ENCODE results near the gene MAGED2. TPM values are rescaled to one million over a fixed set of nuclear protein-coding genes. Genes with fewer than 3 reads are reported as not detected.

The MAGED2 gene
- polyA plus RNA-seq, 1 of the 3 experiments (the other 2 are of a cell fraction) = 202 TPM

DNA sequence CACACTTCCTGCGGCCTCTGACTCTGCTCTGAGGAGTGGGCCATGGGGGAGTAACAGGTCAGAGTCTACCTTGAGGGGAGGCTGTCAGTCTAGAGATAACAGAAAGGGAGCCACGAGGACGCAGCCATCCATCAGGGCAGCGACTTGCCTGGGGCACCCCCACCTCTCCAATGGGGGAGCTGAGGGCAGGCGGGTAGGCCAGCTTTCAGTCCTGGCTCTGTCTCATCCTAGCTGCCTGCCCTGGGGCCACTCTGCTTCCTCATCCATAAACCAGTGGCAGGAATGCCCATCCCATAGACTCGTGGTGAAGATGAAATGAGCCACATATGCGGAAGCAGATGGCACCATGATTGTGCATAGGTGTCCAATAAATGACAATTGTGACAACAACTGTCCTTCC is 13.2 kb downstream of the MAGED2 start:
- no peak overlapping the region for H3K27ac ChIP-seq (ENCODE audit: low read depth in 2 of 2, low read length in 1 of 2)
- H3K27me3 ChIP-seq (ENCODE audit: insufficient read depth) = no peaks in the 10 kb centered on the region
- no peak overlapping the region for H3K9ac ChIP-seq
- peaks cover 0 to 2% of the 10 kb centered on the region in 2 experiments; a peak in 1 of 4 replicates for H3K4me1 ChIP-seq (ENCODE audit: control insufficient read depth in 1 of 2, insufficient read depth in 2 of 2, low read depth in 1 of 2, low read length in 1 of 2)
- CTCF ChIA-PET = no interaction called here
- H4K20me1 ChIP-seq (ENCODE audit: insufficient read depth) = no peaks in the 10 kb centered on the region
- H3K4me2 ChIP-seq = no peak overlapping the region
- no peaks in the 10 kb centered on the region for H3K9me3 ChIP-seq
- no peaks in the 10 kb centered on the region for H3K9me2 ChIP-seq
- no peak overlapping the region for H2AFZ ChIP-seq (ENCODE audit: low read depth)
- H3F3A ChIP-seq (replicated peaks; ENCODE audit: insufficient read depth) = peaks cover 3% of the 10 kb centered on the region
- no peak for TF ChIP-seq FOSL2 (IDR thresholded peaks at IDR 0.05; ENCODE audit: borderline replicate concordance, low read depth)
- no peak for TF ChIP-seq SMC3 (IDR thresholded peaks at IDR 0.05; ENCODE audit: low read depth, low read length)
- TF ChIP-seq TEAD4 (IDR thresholded peaks at IDR 0.05; ENCODE audit: borderline replicate concordance, insufficient read depth) = no peak
- no peak for TF ChIP-seq JUND (IDR thresholded peaks at IDR 0.05)
- TF ChIP-seq, protein P1, sequence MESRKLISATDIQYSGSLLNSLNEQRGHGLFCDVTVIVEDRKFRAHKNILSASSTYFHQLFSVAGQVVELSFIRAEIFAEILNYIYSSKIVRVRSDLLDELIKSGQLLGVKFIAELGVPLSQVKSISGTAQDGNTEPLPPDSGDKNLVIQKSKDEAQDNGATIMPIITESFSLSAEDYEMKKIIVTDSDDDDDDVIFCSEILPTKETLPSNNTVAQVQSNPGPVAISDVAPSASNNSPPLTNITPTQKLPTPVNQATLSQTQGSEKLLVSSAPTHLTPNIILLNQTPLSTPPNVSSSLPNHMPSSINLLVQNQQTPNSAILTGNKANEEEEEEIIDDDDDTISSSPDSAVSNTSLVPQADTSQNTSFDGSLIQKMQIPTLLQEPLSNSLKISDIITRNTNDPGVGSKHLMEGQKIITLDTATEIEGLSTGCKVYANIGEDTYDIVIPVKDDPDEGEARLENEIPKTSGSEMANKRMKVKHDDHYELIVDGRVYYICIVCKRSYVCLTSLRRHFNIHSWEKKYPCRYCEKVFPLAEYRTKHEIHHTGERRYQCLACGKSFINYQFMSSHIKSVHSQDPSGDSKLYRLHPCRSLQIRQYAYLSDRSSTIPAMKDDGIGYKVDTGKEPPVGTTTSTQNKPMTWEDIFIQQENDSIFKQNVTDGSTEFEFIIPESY (IDR thresholded peaks at IDR 0.05; ENCODE audit: borderline replicate concordance, low read depth) = no peak
- no peak for TF ChIP-seq FOXM1 (IDR thresholded peaks at IDR 0.05; ENCODE audit: low read depth)
- no peak for TF ChIP-seq FOXJ3 (CRISPR knock-in tag; IDR thresholded peaks at IDR 0.05)
- TF ChIP-seq, protein P2, sequence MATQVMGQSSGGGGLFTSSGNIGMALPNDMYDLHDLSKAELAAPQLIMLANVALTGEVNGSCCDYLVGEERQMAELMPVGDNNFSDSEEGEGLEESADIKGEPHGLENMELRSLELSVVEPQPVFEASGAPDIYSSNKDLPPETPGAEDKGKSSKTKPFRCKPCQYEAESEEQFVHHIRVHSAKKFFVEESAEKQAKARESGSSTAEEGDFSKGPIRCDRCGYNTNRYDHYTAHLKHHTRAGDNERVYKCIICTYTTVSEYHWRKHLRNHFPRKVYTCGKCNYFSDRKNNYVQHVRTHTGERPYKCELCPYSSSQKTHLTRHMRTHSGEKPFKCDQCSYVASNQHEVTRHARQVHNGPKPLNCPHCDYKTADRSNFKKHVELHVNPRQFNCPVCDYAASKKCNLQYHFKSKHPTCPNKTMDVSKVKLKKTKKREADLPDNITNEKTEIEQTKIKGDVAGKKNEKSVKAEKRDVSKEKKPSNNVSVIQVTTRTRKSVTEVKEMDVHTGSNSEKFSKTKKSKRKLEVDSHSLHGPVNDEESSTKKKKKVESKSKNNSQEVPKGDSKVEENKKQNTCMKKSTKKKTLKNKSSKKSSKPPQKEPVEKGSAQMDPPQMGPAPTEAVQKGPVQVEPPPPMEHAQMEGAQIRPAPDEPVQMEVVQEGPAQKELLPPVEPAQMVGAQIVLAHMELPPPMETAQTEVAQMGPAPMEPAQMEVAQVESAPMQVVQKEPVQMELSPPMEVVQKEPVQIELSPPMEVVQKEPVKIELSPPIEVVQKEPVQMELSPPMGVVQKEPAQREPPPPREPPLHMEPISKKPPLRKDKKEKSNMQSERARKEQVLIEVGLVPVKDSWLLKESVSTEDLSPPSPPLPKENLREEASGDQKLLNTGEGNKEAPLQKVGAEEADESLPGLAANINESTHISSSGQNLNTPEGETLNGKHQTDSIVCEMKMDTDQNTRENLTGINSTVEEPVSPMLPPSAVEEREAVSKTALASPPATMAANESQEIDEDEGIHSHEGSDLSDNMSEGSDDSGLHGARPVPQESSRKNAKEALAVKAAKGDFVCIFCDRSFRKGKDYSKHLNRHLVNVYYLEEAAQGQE (IDR thresholded peaks at IDR 0.05; ENCODE audit: low read depth, low read length) = no peak
- peaks cover 2 to 4% of the 10 kb centered on the region in 2 experiments for H3K36me3 ChIP-seq (replicated peaks in 1 of 2; ENCODE audit: control insufficient read depth in 1 of 2, insufficient read depth in 2 of 2, low read length in 1 of 2)
- DNase-seq = no peak
- no peak overlapping the region for H3K4me3 ChIP-seq (ENCODE audit: low read depth in 2 of 2, low read length in 1 of 2)
- POLR2A ChIA-PET = no interaction called here
- no peaks in the 10 kb centered on the region for H3K79me2 ChIP-seq (ENCODE audit: insufficient read depth)
- 49% methylated on average over 5 of the region's 7 CpGs for WGBS (ENCODE audit: low lambda C conversion rate)

DNA sequence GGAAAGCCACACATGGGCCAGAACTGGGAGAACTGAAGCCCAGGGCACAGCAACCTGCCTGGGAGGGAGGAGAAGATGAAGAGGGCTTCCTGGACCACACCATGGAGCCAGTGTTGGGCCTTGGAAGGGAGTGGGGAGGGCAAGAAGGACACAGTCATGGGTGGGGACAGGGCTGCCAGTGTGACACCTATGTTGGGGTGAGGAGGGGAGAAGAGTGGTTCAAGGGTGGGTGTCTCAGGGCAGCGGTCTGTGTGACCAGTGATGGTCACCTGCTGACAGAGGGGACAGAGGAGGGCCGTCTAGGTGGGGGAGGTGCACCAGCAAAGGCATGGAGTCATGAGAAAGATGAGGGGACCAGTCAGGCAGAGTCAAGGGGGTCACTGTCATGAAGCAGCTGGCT is 13.8 kb downstream of the MAGED2 start:
- no peak overlapping the region for H3K27ac ChIP-seq (ENCODE audit: low read depth in 2 of 2, low read length in 1 of 2)
- H3K9me2 ChIP-seq = no peaks in the 10 kb centered on the region
- 22% methylated on average over 2 of the region's 2 CpGs for WGBS (ENCODE audit: low lambda C conversion rate)

More for the DNA sequence above, 13.8 kb downstream of the MAGED2 start:
- Histone ChIP-seq H3K9me3 (no peaks in the 10 kb centered on the region), H3K27me3 (ENCODE audit: insufficient read depth) (no peaks in the 10 kb centered on the region), H2AFZ (ENCODE audit: low read depth) (no peak overlapping the region), H3K4me1 (ENCODE audit: control insufficient read depth in 1 of 2, insufficient read depth in 2 of 2, low read depth in 1 of 2, low read length in 1 of 2) (peaks cover 0 to 2% of the 10 kb centered on the region in 2 experiments; a peak in 1 of 4 replicates), H3F3A (replicated peaks; ENCODE audit: insufficient read depth) (no peaks in the 10 kb centered on the region), H3K4me3 (ENCODE audit: low read depth in 2 of 2, low read length in 1 of 2) (no peak overlapping the region), H4K20me1 (ENCODE audit: insufficient read depth) (no peaks in the 10 kb centered on the region), H3K4me2 (no peak overlapping the region), H3K36me3 (replicated peaks in 1 of 2; ENCODE audit: control insufficient read depth in 1 of 2, insufficient read depth in 2 of 2, low read length in 1 of 2) (no peaks in the 10 kb centered on the region), H3K79me2 (ENCODE audit: insufficient read depth) (no peaks in the 10 kb centered on the region), H3K9ac (no peak overlapping the region)
- TF ChIP-seq TEAD4 (IDR thresholded peaks at IDR 0.05; ENCODE audit: borderline replicate concordance, insufficient read depth) (no peak), RXRA (IDR thresholded peaks at IDR 0.05; ENCODE audit: borderline replicate concordance, low read depth) (no peak), SMC3 (IDR thresholded peaks at IDR 0.05; ENCODE audit: low read depth, low read length) (no peak), EP300 (IDR thresholded peaks at IDR 0.05; ENCODE audit: borderline replicate concordance in 1 of 2, low read depth in 1 of 2, low read length in 1 of 2) (no peak), FOXJ3 (CRISPR knock-in tag; IDR thresholded peaks at IDR 0.05) (no peak), NRF1 (IDR thresholded peaks at IDR 0.05; ENCODE audit: low read depth, low read length) (no peak)
- ChIA-PET POLR2A (no interaction called here), CTCF (no interaction called here)
- no peak for DNase-seq

All from SK-N-SH (cell line).